Stimulated activated CD4-positive, alpha-beta T cell treated with anti-CD3 and anti-CD28 coated beads, Interleukin-15, amount 100 ng/mL, for 24 hours (primary cell): ENCODE measurements around the gene ZNF804B.

Experiments used
- DNase-seq: peaks from one replicate; pipeline ENCODE4 v3.0.0-alpha.2; 2020

Gene ZNF804B

GRCh38 chr7:89316584-89317251, 557.2 kb downstream of the ZNF804B start:
- no peak for DNase-seq

GRCh38 chr7:89332026-89332425, 572.5 kb downstream of the ZNF804B start:
- no peak for DNase-seq

GRCh38 chr7:89334797-89335196, 575.3 kb downstream of the ZNF804B start:
- no peak for DNase-seq

- DNase-seq: no peak
Observed at GRCh38 chr7:89335490-89335889, 576.0 kb downstream of the ZNF804B start.

GRCh38 chr7:89336121-89336520, 576.6 kb downstream of the ZNF804B start:
- no peak for DNase-seq

- DNase-seq: no peak
Observed at GRCh38 chr7:89339748-89340147, 580.2 kb downstream of the ZNF804B start.

GRCh38 chr7:89357121-89357520, 597.6 kb downstream of the ZNF804B start:
- DNase-seq: no peak

GRCh38 chr7:89377219-89377618, 617.7 kb downstream of the ZNF804B start:
- no peak for DNase-seq

- no peak for DNase-seq
Observed at GRCh38 chr7:89385411-89385810, 625.9 kb downstream of the ZNF804B start.
